A172 (cell line): ENCODE results near the gene KHK. TPM values are rescaled to one million over a fixed set of nuclear protein-coding genes. Genes with fewer than 3 reads are reported as not detected.
"Not testable (repeated sequence)": the region's sequence is repeated elsewhere in the genome, so short reads cannot be mapped to it uniquely, and the experiment has no call there.

ENCODE experiments used
- DNase-seq: peaks from one replicate; pipeline ENCODE4 v3.0.0-alpha.2; 2015; ENCODE audit warnings: low spot score
- total RNA-seq: library from RNA; depleted of rRNA; stranded (reverse); fragments of >200 nt; shearing (Covaris generic); gene quantifications from 2 replicates; pipeline ENCODE4 v1.2.3, GENCODE V29; 2014

The KHK gene
- total RNA-seq, 1 experiment from 2014 or later: 10.3 TPM

DNA sequence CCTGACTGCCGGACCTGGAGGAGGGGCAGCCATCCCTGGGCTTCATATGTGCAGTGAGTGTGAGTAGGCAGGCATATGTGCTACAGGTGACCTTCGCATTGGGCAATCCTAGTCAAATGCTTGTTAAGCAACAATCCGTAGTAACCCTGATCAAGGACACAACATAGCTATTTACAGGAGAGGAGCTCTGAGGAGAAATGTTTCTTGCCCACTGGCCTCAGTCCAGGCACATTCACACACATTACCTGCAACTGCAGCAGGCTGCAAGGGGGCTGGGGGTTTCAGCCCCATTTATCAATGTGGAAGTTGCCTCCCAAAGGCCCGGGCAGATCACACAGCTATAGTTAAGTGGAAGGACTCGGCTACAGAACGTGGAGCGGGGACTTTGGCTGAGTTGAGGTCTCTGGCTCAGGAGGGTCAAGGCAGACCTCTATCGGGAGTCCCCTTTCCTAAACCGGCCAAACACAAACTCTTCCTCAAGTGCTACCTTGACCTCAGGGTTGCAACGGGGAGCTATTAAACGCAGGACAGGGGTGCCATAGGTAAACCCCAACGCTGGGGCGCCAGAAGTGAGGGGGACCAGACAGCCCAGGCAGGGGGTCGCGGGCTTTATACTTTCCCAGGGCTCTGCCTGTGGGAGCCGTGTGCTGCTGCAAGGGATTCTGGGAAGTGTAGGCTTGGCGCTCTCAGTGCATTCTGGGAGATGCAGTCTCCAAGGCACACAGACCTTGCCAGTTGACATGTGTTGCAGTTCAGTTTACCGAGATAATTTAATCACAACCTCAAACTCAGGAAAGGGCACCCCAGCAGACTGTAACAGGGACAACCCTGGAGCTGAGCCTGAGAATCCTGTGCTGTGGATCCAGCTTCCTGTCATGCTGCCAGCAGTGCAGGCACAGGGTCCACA, 9.4 kb downstream of the KHK start:
- peak; percentile 22 for DNase-seq

DNA sequence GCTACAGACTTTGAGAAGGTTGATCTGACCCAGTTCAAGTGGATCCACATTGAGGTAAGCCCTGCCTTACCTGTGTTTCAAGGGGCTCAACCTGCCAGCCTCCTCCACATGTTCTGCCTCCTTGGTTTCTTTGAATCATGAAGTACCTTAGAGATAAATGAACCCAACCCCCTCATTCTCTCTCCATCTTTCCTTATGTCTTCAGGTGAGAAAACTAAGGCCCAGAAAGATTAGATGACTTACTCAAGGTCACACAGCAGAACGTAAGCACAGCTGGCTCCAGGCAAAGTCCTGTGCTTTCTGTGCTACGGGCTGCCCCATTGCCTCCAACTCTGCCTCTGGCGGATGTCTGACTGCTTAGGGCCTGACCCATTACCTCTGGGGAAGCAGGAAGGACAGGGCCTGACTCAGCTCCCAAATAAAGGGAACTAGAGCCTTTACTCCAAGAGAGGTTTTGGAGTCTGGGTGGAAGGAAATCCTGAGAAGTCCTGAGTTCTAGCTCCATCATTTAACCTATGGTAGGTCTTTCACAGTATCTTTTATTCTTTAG, 10.3 kb downstream of the KHK start:
- no peak for DNase-seq

DNA sequence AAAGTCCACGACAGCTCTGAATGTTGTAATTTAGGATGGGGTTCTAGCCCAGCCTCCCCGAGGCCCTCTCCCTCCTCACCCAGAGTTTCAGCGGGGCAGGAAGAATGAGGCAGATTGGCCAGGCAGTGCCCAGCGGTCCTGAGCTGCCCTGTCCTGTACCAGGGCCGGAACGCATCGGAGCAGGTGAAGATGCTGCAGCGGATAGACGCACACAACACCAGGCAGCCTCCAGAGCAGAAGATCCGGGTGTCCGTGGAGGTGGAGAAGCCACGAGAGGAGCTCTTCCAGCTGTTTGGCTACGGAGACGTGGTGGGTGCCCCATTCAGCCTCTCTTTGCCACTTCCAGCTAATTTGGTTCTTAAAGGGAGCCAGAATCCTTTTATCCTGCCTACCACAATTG, 10.8 kb downstream of the KHK start:
- DNase-seq: no peak

DNA sequence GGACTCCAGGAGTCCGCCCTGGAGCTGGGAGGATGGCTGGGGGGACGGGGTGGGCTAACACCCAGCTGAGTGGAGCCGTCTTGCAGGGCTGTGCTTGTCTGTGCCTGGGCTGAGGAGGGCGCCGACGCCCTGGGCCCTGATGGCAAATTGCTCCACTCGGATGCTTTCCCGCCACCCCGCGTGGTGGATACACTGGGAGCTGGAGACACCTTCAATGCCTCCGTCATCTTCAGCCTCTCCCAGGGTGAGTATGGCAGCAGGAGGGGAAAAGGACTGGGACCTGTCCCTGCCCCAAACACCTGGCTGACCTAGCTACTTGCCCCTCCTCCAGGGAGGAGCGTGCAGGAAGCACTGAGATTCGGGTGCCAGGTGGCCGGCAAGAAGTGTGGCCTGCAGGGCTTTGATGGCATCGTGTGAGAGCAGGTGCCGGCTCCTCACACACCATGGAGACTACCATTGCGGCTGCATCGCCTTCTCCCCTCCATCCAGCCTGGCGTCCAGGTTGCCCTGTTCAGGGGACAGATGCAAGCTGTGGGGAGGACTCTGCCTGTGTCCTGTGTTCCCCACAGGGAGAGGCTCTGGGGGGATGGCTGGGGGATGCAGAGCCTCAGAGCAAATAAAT, 12.9 kb downstream of the KHK start:
- DNase-seq: no peak

DNA sequence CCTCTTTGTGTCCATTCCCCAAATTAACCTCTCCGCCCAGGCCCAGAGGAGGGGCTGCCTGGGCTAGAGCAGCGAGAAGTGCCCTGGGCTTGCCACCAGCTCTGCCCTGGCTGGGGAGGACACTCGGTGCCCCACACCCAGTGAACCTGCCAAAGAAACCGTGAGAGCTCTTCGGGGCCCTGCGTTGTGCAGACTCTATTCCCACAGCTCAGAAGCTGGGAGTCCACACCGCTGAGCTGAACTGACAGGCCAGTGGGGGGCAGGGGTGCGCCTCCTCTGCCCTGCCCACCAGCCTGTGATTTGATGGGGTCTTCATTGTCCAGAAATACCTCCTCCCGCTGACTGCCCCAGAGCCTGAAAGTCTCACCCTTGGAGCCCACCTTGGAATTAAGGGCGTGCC, 13.5 kb downstream of the KHK start:
- no peak for DNase-seq

DNA sequence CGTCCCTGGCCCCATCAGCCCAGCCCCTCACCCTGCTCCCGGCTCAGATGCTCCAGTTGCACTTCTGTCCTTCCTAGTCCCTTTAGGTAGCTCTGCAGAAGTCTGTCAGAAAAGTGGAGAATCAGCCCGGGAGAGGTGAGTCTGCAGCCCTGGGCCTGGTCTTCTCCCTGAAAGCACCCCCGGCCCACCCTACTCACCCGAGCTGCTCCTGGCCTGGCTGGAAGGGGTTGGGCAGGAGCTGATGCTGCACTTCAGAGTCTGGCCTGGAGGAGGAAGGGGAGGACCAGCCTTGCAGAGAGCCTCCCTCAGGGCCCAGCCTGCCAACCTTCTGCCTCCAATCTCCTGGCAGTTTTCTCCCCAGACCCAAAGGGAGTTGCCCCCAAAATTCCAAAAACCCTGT, 15.8 kb downstream of the KHK start:
- DNase-seq: no peak

DNA sequence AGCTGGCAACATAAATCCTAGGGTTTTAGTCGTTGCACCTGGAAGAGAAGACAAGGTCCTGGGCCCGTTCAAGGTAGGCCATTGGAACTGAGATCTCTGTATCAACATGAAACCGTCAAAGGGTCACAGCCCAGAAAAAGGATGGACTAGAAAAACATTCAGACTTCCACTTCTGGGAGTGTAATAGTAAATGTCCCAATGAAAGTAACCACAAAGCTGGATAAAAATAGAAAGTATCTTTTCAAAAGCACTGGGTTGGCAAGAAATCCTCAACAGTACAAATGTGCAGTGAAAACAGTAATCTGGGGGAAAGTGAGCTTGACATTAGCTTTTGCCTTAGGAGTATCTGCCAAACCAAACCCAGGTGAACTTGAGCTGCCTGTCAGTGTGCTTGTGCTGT, 19.4 kb downstream of the KHK start:
- no peak for DNase-seq

DNA sequence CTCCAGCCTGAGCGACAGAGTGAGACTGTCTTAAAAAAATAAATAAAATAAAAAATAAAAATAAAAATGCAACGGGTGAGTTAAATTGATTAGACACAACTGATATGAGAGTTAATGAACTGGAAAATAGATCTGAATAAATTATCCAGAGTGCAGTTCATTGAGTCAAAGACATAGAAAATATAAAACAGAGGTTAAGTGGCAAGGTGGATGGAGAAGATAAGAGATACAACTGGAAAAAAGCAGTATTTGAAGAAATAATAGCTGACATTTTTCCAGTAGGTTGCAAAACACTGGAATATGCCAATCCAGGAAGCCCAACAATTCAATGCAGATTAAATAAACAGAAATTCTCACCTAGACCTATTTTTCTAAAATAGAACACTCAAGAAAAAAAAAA, 21.6 kb downstream of the KHK start:
- DNase-seq: no peak

DNA sequence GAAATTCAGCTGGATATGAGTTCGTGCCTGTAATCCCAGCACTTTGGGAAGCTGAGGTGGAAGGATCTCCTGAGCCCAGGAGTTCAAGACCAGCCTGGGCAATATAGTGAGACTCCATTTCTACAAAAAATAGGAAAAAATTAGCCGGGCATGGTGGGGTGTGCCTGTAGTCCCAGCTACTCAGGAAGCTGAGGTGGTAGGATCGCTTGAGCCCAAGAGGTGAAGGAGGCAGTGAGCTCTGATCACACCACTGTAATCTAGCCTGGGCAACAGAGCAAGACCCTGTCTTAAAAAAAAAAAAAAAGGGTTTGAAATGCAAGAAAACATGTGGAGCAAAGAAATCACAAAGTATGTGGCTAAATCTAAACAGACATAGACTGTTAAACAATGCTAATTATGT, 22.5 kb downstream of the KHK start:
- DNase-seq: no peak

DNA sequence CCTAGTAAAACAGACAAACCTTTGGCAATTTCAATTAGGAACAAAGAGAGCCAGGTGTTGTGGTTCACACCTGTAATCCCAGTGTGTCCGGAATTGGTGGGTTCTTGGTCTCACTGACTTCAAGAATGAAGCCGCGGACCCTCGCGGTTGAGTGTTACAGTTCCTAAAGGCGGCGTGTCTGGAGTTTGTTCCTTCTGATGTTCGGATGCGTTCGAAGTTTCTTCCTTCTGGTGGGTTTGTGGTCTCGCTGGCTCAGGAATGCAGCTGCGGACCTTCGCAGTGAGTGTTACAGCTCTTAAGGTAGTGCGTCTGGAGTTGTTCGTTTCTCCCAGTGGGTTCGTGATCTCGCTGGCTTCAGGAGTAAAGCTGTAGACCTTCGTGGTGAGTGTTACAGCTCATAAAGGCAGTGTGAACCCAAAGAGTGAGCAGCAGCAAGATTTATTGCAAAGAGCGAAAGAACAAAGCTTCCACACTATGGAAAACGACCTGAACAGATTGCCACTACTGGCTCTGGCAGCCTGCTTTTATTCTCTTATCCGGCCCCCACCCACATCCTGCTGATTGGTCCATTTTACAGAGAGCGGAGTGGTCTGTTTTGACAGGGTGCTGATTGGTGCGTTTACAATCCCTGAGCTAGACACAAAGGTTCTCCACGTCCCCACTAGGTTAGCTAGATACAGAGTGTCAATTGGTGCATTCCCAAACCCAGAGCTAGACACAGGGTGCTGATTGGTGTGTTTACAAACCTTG, 24.2 kb downstream of the KHK start:
- DNase-seq: not testable (repeated sequence)

DNA sequence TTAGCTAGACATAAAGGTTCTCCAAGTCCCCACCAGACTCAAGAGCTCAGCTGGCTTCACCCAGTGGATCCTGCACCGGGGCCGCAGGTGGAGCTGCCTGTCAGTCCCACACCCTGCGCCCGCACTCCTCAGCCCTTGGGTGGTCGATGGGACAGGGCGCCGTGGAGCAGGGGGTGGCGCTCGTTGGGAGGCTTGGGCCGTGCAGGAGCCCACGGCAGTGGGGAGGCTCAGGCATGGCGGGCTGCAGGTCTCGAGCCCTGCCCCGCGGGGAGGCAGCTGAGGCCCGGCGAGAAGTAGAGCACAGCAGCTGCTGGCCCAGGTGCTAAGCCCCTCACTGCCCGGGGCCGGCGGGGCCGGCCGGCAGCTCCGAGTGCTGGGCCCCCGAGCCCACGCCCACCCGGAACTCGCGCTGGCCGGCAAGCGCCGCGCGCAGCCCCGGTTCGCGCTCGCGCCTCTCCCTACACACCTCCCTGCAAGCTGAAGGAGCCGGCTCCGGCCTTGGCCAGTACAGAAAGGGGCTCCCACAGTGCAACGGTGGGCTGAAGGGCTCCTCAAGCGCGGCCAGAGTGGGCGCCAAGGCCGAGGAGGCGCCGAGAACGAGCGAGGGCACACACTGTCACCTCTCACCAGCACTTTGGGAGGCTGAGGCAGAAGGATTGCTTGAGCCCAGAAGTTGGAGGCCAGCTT, 25.0 kb downstream of the KHK start:
- DNase-seq: not testable (repeated sequence)

DNA sequence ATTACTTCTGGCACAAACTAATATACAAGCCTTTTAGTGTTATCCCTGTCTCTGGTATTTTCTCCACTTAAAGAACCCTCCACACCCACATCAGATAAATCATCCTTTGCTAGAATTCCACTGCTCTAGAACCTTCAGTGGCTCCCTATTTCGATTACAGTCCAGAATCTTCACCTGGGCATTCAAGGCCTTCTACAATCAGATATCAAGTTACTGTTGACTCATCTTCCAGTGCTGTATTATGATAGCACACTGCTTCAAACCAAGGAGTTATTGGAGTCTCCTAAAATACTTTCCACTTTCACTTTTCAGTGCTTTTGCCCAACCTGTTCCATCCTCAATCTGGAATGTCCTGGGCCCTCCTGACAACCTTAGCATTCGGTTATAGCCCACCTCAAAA, 28.9 kb downstream of the KHK start:
- DNase-seq: no peak

DNA sequence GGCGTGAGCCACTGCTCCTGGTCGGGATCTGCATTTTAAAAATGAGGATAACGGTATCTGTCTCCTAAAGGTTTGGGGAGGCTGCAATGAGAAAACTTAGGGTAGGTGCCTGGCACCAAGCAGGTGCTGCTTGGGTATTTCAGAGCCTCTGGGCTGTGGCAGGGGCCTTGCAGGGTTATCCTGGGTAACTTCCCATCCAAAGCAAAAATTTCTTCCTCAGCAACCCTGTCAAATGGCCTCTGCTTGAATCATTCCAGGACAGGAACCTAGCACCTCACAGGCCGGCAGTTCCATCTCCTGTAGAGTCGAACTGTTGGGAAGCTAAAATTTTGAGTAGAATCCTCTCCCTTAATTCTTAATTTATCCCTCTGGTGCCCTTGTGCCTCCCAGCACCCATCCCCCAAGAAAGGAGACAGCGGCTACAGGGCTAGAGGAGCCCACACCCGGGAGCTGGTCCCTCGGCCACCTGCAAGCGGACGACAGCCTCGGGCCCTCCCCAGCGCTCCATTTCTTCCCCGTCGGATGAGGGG, 31.5 kb downstream of the KHK start:
- DNase-seq: no peak

DNA sequence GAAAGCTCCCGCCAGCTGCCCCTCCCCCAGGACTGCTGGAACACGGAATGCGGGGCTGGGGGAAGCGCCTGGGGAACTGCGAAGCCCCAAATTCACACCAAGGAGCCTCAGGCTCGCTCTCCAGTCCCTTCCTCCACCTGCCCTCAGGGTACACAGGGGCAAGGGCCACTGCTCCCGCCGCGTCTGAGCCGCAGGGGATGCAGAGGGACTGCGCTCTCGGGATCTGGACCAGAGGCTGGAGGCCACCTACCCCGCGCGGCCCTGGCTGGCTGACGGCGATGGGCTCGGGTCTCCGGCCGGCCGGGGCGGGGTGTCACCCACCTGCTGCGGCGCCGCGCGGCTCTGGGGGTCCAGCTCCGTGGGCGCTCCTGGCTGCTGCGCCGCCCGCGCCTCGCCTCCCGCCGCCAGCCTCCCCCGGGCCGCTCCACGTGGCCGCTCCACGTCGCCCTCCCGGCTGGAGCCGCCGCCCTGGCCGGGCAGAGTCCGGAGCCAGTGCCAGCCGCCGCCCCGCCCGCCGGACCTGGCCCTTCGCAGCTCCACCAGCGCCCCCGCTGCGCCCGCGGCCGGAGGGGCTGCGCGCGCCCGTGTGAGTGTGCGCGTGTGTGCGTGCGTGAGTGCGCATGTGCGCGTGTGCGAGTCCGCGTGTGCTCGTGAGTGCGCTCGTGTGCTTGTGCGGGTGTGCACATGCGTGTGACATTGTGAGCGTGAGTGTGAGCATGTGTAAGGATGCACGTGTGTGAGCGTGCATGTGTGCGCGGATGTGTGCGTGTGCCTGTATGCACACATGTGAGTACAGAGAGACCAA, 32.2 kb downstream of the KHK start, which contains the start of gene CGREF1:
CGREF1 (minus strand) TSS at position 604 of the 805 bp plus-strand sequence. CDS start 14,762 bp downstream, outside the sequence.
- no peak for DNase-seq

DNA sequence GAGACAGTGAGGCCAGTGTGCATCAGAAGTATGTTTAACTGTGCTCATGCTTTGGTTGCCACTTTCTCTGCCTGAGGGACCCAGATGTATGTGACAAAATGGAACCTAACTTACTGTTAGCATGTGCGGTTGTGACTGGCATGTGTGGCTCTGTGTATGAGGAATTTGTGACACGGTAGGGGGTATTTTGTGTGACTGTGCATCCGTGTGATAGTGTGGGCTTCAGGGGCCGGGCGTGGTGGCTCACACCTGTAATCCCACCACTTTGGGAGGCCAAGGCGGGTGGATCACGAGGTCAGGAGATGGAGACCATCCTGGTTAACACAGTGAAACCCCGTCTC, 32.7 kb downstream of the KHK start:
- DNase-seq: not testable (repeated sequence)

DNA sequence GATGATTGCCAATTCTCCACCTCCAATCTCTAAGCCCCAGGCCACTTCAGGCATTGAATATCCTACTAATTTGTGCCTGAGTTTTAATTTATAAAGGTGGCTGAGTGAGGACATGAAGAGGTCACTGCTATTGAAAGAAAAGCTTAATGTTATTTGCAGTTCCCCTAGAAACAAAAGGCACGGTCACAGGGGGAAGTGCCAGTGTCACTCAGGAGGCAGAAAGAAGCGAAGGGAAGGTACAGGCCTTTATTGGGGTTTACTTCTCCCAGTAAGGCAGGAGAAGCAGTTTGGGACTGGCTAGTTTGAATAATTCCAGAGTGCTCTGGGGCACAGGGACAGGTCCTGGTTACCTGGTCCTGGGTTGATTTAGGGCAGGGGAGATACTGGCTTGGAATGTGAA, 35.3 kb downstream of the KHK start:
- DNase-seq: no peak

DNA sequence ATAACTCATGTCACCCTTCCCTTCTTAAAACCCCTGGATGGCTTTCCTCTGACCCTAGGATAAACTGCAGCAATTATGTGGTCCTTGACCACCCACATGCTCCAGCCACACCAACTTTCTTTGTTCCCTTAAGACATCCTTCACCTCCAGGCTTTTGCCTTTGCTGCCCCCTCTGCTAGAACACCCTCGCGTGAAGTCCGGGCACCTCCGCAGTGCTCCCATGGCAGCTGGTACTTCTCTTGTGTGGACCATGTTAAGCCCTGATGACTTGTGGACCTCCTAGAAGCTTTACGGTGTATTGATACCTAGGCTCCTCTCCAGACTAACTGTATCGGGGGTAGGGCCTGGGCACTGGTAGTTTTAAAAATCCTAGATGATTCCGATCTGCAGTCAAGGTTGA, 36.2 kb downstream of the KHK start:
- no peak for DNase-seq

DNA sequence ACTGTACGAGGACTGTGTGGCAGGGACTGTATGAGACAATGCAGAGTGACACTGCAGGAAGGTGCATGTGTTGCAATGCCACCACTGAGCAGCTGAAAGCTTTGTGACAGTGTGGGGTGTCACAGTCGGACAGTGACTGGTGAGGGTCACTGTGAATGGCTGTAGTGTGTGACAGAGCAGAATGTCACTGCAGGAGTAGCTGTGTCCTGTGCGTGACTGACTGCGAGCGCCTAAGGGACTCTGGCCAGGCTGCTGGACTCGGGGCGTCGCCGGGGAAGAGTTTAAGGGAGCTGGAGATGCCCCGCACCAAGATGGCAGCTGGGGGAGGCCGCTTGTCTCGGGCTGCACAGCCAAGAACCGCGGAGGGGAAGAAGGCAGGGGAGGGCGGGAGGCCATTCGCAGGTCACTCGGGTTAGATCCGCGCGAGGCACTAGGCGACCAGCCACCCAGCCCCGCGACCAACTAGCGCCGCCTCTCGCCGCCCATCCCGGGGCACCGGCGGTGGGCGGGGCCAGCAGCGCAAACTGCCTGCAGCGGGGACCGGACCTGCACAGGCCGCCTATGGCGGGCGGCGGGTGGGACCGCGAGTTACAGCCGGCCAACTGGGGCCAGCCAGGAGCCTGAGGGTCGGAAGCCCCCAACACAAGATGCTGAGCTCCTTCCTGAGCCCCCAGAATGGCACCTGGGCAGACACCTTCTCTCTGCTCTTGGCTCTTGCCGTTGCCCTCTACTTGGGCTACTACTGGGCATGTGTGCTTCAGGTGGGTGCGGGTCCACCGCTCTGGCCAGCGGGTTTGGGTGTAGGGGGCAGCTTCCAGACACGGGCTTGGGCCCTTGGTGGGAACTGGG, 37.0 kb downstream of the KHK start, which contains the start of gene ABHD1:
ABHD1 (plus strand) TSS at position 514 of the 849 bp plus-strand sequence; CDS start at position 648, 134 bp downstream.
- DNase-seq: peak; percentile 10

DNA sequence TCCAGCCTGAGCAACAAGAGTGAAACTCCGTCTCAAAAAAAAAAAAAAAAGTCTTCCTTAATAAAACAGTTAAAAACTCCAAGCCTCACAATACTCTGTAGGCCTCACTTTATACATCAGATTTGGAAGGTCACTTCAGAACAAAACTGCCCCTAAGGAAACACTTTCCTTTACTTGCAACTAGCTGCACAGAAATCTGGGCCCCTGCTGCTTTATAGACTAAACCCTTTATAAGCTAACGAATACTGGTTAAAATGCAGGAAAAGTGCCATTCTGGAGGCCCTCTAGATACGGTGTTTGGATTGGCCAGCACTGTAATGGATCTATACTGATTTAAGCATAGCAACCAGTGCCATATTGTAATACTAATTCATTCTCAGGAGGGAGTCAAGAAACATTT, 38.5 kb downstream of the KHK start:
- no peak for DNase-seq
